Measurements from ENCODE around the gene S1PR5.

S1PR5 gene

DNA sequence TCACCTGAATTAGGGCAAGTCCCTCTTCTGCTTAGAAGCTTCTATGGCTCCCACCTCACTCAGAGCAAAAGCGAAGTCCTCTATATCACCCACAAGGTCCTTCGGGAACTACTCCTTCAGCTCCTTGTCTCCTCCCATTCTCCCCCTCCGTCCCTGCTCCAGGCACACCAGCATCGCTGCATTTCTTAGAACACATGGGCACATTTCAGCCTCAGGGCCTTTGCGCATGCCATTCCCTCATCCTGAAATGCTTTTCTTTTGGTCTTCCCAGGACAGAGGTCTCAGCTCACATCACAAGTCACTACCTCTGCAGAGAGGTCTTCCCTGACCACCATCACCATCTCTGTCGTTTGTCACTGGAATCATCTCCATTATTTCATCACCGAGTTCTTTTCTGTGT is 4.0 kb downstream of the S1PR5 start:
- no peak for DNase-seq

DNA sequence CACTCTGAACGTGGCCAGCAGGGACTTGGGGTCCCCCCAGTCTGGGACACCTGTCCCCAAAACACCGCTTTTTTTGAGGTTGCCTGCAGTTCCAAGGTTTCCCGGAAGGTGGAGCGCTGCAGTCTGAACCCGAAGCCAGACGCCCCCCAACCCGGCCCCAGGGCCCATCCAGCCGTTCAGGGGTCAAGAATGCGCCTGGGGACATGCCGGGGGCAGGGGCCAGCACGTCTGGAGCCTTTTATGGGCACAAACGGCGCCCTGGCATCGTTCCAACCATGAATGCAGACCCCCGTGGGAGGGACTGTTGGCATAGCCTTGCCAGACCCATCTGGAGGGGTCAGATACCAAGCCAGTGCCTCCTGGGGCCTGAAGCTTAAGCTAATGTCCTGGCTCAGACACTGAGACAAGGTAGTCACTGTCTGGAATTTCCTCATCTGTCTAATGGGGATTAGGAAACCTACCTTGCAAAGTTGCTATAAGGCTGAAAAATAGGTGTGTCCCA is 6.9 kb downstream of the S1PR5 start:
- no peak for DNase-seq

DNA sequence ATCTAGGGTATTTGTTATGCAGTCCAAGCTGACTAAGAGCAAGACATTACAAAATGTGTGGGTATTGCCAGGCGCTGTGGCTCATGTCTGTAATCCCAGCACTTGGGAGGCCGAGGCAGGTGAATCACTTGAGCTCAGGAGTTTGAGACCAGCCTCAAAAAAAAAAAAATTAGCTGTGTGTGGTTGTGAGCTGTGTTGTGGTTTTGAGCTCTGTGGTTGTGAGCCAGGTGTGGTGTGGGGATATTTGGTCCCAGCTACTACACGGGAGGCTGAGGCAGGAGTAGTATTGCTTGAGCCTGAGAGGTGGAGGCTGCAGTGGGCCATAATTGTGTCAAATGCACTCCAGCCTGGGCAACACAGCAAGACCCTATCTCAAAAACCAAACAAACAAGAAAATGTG is 8.5 kb downstream of the S1PR5 start:
- DNase-seq: no peak

DNA sequence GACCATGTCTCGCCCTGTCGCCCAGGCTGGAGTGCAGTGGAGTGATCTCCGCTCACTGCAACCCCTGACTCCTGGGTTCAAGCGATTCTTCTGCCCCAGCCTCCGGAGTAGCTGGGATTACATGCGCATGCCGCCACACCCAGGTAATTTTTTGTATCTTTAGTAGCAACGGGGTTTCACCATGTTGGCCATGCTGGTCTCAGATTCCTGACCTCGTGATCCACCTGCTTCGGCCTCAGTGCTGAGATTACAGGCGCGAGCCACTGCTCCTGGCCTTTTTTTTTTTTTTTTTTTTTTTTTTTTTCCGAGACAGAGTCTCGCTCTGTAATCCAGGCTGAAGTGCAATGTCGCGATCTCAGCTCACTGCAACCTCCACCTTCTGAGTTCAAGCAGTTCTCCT is 9.2 kb downstream of the S1PR5 start:
- no peak for DNase-seq

DNA sequence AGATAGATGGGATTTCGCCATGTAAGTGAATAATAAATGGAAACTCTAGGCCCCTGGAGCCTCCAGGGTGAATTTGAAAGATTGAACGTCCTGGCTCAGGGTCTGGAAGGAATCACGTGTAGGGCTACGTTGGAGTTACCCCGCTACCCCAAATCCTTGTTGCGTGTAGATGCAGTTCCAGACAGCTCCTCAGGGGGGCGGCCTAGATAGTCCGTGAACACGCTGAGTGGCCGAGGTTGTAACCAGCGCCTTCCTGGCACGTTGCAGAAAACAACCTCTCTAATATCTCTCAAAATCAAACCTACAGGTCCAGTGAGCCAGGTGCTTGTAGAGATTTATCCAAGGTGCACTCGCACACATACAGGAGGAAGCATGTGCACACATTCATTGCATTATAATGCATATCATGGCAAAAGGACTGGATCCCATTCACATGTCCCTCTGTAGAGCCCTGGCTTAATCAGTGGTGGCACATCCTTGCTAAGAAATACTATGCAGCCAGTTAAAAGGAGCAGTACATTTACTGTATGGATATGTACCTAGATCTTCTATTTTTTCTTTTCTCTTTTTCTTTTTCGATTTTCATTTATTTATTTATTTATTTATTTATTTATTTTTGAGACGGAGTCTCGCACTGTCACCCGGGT is 11.5 kb downstream of the S1PR5 start:
- no peak for DNase-seq

DNA sequence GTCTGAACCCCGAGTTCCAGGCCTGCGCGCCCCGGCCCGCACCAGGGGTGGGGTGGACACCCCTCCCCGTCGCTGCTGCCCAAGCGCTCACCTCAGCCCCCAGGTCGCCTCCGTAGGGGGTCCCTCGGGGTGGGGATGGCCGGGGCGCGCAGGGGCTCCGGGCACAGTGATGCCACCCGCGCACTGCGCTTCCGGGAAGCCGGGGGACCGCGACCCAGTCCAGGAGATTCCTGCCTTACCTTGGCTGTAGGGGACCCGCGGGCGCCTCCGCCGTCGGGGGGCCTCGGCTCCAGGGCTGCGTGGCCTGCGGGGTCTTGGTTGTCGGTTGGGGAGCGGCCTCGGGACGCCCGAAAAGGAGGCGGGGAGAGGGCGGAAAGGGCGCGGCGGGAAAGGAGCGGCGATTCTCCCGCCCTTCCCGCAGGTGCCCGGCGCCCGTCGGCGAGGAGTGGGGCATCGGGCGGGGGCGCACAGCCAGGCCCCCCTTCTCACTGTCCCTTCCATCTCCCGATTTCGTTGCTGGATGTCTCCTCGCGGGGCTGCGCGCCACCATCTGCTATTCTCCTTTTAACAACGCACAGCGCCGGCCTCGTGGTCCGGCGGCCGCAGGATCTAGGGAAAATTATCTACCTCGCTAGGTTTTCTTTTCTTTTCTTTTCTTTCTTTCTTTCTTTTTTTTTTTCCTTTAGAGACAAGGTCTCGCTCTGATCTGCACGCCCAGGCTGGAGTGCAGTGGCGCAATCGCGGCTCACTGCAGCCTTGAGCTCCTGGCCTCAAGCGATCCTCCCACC is 14.1 kb downstream of the S1PR5 start, which contains the start of gene KEAP1:
Gene KEAP1, minus strand, starts transcription at position 355 of the 788 bp plus-strand sequence. CDS start 3,323 bp downstream, outside the sequence.
- DNase-seq: no peak

DNA sequence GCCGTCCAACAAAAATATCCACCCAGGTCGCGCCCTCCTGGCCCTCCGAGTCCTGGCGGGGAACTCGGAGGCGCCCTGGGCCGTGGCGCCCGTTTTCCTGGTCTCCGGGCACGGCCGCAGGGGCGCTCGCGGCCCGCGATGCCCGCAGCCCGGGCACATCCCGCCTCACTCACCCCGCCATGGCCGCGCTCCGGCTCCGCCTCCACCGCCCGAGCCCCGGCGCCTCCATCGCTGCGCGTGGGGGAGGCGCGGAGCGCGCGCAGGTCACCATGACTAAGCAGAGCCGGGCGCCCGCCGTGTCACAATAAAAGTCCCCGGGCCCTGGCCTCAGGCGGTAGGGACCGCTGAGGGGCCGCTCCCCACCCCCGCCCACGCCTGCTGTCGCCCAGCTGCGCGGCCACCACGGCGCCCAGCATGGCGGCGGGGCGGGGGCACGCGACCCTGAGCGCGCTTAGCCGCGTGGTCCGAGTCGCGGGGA is 14.7 kb downstream of the S1PR5 start:
- DNase-seq: peak; percentile 88

DNA sequence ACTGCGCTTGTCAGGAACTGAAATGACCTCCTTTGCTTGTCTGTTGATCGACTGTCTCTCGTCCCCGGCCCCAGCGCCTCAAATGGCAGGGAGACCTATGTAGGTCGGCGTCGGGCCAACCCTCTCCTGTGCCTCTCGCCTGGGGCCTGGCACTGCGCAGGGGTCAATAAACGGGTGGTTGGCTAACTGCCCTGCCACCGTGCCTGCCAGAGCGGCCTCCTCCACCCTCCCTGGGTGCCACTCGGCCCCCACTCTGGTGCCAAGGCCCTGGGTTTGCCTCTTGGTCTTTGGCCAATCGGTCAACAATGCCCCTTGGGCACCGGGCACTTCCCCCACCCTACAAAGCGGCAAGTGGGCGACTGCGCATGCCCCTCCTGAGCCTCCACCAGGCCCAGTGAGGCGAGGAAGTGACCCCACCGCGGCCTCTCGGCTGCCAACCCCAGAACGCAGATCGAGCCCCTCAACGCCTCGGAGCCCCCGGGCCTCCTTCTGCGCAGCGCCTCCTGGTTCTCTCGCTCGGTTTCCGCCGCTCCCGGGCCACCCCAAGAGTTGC is 15.2 kb downstream of the S1PR5 start:
- no peak for DNase-seq

DNA sequence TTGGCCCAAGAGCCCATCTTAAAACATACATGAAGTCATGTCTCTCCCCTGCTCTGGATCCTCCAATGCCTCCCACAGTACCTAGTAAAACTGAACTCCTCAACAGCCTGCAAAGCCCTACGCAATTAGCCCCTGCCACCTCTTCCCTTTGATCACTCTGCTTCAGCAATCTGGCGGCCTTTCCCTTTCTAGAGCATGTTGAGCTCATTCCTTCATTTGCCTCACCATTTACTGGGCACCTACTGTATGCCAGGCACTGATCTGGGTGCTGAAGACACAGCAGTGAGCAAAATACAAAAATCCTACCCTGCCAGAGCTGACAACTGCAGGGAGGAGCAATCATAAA is 17.0 kb downstream of the S1PR5 start:
- no peak for DNase-seq

DNA sequence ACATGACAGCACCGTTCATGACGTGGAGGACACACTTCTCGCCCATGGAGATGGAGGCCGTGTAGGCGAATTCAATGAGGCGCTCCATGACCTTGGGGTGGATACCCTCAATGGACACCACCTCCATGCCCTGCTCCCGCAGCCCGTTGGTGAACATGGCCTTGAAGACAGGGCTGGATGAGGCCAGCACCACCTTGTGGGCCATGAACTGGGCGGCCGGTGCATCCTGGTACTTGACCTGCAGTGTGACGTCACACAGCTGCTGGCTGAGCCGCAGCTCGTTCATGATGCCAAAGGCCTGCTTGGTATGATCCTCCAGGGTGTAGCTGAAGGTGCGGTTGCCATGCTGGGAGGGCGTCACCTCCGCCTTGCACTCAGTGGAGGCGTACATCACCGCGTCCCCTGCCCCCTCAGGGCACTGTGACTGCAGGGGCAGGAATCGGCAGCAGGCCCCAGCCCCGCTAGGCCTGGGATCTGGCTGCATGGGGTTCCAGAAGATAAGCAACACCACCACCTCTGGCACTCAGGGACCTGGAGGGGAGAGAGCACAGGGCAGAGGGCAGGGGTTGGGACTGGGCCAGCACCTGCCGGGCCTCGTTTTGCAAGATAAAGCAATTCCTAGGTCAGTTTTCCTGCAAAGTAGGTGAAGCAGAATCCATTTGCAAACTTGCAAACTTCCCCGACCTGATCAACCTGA is 17.5 kb downstream of the S1PR5 start:
- no peak for DNase-seq

DNA sequence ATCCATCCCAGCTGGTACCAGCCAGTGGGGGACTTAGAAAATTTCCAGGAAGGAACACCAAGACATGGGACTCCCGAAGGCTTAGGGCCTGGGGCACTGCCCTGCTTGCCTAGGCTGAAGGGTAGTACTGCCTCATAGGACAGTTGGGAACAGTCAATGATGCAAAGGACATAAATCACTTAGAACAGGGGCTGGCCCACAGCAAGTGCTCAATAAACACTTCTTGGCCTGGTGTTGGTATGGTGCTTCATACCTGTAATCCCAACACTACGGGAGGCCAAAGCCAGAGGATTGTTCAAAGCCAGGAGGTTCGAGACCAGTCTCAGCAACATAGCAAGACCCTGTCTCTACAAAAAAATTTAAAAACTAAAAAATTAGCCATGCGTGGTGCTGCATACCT is 19.9 kb downstream of the S1PR5 start:
- DNase-seq: no peak

DNA sequence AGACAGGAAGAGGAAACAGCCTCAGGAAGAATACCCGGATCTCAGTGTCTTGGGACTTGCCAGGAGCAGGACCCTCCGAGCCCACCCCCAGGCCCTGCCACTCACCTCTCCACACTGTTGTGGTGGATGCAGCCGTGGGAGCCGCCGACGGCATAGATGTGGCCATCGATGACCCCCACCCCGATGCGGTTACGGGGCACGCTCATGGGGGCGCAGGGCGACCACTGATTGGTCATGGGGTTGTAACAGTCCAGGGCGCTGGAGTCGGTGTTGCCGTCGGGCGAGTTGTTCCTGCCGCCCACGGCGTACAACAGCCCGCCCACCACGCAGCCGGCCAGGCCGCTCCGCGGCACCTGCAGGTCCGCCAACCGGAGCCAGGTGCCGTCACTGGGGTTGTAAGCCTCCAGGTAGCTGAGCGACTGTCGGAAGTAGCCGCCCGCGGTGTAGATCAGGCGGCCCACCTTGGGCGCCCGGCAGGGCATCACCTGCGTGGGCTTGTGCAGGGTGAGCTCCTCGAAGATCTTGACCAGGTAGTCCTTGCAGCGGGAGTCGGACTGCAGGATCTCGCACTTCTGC is 25.7 kb downstream of the S1PR5 start:
- DNase-seq: no peak

DNA sequence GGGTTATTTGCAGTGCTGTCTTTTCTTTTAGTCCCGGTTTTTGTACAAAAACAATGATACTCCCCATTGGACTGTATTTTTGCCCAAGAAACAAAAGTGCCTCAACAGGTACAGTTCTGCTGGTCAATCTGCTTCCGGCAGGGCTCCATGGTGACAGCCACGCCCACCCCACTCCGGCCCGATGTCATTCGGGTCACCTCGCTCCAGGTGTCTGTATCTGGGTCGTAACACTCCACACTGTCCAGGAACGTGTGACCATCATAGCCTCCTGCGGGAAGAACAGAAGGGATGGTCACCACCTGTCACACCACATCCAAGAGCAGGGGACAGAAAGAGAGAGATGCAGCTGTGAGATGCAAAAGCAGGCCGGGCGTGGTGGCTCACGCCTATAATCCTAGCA is 30.7 kb downstream of the S1PR5 start:
- DNase-seq: no peak

DNA sequence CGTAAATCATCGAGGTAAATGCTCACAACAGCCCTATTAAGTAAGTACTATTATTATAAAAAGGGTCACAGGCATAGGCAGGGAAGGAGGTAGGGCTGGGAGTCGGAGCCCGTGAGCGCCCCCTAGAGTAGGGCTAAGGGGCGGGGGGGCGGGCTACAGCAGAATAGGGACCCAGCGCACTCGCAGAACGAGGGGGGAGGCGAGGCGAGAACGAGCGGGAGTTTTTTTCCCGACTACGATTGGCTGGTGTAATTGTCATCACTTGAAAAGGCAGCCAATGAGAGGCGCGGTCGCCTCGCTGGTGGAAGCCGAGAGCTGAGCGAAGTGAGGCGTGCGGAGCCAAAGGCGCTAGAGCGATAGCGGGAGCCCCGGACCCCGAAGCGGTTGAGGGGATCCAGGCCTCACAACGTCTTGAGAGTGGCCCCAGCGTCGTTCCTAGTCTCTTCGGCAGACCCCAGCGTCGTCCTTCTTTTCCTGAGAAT is 38.3 kb downstream of the S1PR5 start:
- DNase-seq: peak; percentile 51

DNA sequence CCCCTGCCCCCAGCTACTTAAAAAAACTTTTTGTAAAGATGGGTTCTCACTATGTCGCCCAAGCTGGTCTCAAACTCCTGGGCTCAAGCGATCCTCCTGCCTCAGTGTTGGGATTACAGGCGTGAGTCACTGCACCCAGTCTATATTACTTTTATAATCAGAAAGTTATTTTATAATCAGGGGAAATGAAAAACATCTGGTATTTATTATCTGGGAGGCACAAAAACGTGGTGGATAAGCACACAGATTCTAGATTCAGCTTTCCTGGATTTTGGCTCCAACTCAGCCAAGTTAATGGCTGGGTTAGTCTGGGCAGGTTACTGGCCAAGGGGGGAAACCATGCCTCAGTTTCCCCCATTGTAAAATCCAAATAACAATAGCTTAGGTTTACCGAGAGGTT is 38.8 kb downstream of the S1PR5 start:
- no peak for DNase-seq

DNA sequence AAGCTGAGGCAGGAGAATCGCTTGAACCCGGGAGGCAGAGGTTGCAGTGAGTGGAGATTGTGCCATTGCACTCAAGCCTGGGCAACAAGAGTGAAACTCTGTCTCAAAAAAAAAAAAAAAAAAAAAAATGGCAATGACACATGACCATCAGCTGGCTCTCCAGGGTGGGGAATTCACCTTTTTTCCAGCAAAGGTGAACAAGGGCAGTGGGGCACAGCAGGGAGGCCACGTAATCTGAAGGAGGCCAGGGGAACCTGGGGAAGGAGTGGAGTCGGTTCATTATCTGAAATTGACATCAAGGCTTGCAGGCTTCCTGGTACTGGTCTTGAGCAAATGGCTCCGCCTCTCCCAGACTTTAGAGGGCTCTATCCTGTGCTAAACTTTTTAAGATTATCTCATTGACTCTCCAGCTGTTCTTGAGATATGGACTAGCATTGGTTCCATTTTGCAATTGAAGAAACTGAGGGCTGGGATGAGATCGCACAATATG is 42.2 kb downstream of the S1PR5 start:
- no peak for DNase-seq

DNA sequence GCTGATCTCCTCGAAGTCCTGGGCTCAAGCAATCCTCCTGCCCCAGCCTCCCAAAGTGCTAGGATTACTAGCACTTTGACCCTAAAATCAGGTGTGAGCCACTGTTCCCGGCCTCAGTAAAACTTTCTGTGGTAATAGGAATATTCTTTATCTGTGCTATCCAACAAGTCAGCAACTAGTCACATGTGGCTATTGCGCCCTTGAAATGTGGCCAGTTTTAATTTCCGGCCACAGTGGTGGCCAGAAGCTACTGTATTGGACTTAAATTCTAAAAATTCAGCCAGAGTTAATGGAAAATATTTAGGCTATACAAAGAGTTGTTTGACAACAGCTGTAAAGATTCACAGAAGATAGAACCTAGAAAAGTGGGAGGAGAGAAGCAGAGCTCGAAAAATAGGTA is 44.1 kb downstream of the S1PR5 start:
- DNase-seq: no peak

DNA sequence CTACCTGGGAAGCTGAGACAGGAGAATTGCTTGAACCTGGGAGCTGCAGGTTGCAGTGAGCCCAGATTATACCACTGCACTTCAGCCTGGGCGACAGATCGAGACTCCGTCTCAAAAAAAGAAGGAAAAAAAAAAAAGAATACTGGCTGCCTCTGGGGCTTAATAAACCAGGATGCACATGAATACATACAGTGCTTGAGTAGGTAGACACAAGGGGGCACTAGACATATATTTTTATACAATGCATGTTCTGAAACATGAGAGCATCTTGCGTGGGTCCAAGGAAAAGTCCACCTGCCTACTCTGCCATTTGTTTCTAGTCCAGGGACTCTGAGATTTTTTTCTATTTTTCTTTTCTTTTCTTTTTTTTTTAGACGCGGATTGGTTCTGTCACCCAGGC is 45.3 kb downstream of the S1PR5 start:
- no peak for DNase-seq

DNA sequence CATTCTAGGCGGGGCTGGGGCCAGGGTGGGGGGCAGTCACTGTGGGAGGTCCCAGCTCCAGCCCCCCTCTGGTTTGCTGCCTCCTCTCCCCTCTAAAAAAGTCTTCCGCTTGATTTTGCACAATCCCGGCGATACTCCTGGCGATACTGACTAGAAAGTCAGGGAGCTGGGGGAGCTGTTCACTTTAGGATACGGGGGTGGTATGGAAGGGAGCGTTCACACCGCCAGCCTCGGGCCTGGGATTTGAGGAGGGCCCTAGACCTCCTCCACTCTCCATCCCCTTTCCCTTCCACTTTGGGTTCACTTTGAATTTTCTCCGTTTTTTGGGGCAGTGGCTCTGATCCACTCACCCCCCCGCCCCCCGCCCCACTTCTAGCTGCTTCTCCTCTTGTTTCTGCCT is 49.1 kb downstream of the S1PR5 start:
- DNase-seq: no peak

DNA sequence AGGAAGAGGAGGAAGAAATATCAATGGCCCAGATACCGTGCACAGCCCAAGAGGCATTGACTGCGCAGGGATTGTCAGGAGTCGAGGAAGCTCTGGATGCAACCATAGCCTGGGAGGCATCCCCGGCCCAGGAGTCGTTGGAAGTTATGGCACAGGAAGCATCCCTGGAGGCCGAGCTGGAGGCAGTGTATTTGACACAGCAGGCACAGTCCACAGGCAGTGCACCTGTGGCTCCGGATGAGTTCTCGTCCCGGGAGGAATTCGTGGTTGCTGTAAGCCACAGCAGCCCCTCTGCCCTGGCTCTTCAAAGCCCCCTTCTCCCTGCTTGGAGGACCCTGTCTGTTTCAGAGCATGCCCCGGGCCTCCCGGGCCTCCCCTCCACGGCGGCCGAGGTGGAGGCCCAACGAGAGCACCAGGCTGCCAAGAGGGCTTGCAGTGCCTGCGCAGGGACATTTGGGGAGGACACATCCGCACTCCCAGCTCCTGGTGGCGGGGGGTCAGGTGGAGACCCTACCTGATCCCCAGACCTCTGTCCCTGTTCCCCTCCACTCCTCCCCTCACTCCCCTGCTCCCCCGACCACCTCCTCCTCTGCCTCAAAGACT is 50.0 kb downstream of the S1PR5 start:
- no peak for DNase-seq

DNA sequence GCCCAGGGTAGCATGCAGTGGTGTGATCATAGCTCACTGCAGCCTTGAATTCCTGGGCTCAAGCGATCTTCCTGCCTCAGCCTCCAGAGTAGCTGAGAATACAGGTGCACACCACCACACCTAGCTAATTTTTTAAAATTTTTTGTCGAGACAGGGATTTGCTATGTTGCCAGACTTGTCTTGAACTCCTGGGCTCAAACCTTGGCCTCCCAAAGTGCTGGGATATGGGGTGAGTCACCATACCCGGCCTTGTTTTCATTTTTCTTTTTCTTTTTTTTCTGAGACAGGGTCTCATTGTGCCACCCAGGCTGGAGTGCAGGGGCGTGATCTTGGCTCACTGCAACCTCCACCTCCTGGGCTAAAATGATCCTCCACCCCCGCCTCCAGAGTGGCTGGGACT is 52.8 kb downstream of the S1PR5 start:
- DNase-seq: no peak
